HUES64 (cell line): ENCODE results near the gene TASP1.

ENCODE experiments used
- H3K27ac ChIP-seq: 2 replicates; pipeline ENCODE4 v1.7.0; 2013; ENCODE audit warnings: low read depth, low read length, inconsistent platforms
- H3K27me3 ChIP-seq: 2 replicates; pipeline ENCODE4 v1.6.1; 2013; ENCODE audit warnings: mild to moderate bottlenecking, low read length; ENCODE audit not compliant: insufficient read depth
- H3K36me3 ChIP-seq: 2 replicates; pipeline ENCODE4 v1.6.1; 2013; ENCODE audit warnings: mild to moderate bottlenecking, low read length; ENCODE audit not compliant: insufficient read depth
- H3K4me1 ChIP-seq: 2 replicates; pipeline ENCODE4 v1.6.1; 2013; ENCODE audit warnings: mild to moderate bottlenecking, low read length, moderate library complexity; ENCODE audit not compliant: insufficient read depth
- H3K4me3 ChIP-seq: 2 replicates; pipeline ENCODE4 v1.5.1; 2013; ENCODE audit warnings: mild to moderate bottlenecking, low read length, moderate library complexity
- H3K9ac ChIP-seq: 2 replicates; pipeline ENCODE4 v1.6.1; 2013; ENCODE audit warnings: mild to moderate bottlenecking, low read depth, low read length
- H3K9me3 ChIP-seq: 2 replicates; pipeline ENCODE4 v1.6.1; 2013; ENCODE audit warnings: low read depth, low read length; ENCODE audit not compliant: insufficient read depth
- WGBS: fragments of 150-250, 120-280 bp; methylation state at CpG from one replicate; pipeline ENCODE4 v1.1.7; 2013; ENCODE audit warnings: missing lambda C conversion rate; 5-methylcytosine and 5-hydroxymethylcytosine counted together

The TASP1 gene

DNA sequence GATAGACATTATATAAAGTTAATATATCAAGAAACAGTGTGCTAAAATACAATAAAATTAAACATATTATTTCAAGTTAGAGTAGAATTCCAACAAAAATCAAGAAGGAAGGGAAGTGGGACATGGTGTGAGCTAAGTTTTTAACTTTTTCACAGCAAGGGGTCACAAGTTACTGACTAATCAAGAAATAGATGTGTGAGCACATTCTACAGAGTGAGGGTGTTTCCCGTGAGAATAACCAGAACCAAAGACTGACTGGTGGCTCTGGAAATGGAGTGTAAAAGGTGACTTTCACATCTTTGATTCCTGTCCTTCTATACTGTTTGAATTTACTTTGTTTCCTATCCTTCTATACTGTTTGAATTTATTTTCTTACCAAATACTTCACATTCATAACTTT is 206.6 kb downstream of the TASP1 start:
- Histone ChIP-seq H3K27ac (no peak overlapping the region), H3K9me3 (no peaks in the 10 kb centered on the region), H3K36me3 (no peaks in the 10 kb centered on the region; the same call in 1 of the 2 replicates), H3K9ac (no peak overlapping the region), H3K4me3 (no peak overlapping the region), H3K4me1 (0 out of 2 replicates have a peak, but pooled peaks cover 14% of the 10 kb centered on the region), H3K27me3 (no peaks in the 10 kb centered on the region)
- 86% methylated on average over 1 of the region's 1 CpG for WGBS

- Histone ChIP-seq H3K36me3 (no peaks in the 10 kb centered on the region; the same call in 1 of the 2 replicates), H3K4me1 (peaks cover 17% of the 10 kb centered on the region; the same call in 1 of the 2 replicates), H3K4me3 (no peak overlapping the region), H3K9me3 (no peaks in the 10 kb centered on the region), H3K9ac (no peak overlapping the region), H3K27me3 (no peaks in the 10 kb centered on the region), H3K27ac (no peak overlapping the region)
- WGBS = 94% methylated on average over 9 of the region's 9 CpGs
Measured at GRCh38 chr20:13430346-13431002, 208.3 kb downstream of the TASP1 start.

- Histone ChIP-seq H3K4me1 (peaks cover 11% of the 10 kb centered on the region), H3K27ac (no peak overlapping the region), H3K27me3 (no peaks in the 10 kb centered on the region), H3K36me3 (no peaks in the 10 kb centered on the region), H3K4me3 (no peak overlapping the region), H3K9ac (no peak overlapping the region), H3K9me3 (no peaks in the 10 kb centered on the region)
- WGBS = 100% methylated on average over 1 of the region's 1 CpG
Measured at GRCh38 chr20:13428684-13429083, 210.0 kb downstream of the TASP1 start.

GRCh38 chr20:13426870-13427269 is 211.9 kb downstream of the TASP1 start:
- Histone ChIP-seq H3K9me3 (no peaks in the 10 kb centered on the region), H3K27ac (no peak overlapping the region), H3K9ac (no peak overlapping the region), H3K36me3 (no peaks in the 10 kb centered on the region), H3K27me3 (no peaks in the 10 kb centered on the region), H3K4me3 (no peak overlapping the region), H3K4me1 (peaks cover 11% of the 10 kb centered on the region)
- 97% methylated on average over 3 of the region's 3 CpGs for WGBS

DNA sequence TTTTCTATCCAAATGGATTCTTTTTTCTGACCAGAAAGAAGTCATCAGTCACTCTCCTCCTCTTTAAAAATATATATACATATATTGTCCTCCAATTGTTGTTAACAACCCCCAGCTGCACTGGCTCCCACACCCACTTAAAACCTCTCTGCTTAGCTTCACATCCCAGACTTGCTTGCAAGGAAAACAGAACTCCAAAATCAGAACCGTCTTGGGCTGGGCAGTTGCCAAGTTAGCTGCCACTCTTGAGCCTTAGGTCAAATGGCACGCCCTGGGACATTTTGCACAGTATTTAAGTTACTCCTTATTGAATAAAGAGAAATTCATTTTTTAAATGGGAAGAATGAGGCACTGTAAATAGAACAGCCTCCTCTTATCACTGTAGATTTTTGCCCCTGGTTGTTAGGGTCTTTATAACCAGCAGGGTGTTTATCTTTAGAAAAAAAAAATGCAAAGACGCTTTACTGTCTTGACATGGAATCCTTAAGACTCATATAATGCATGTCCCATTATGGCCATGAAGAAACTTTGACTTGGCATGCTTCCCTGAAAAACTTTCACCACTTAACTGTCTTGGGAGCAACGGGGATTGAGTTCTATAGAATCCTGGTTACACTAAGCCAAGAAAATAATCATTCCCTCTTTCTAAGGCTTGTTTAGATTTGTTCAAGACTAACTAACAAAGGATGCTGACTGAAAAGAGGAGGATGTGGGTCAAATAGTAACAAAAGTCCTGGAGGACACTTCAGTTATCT is 213.2 kb downstream of the TASP1 start:
- Histone ChIP-seq H3K9ac (no peak overlapping the region), H3K36me3 (no peaks in the 10 kb centered on the region), H3K27ac (no peak overlapping the region), H3K27me3 (no peaks in the 10 kb centered on the region), H3K4me3 (no peak overlapping the region), H3K4me1 (peaks cover 11% of the 10 kb centered on the region), H3K9me3 (no peaks in the 10 kb centered on the region)
- WGBS = 68% methylated on average over 4 of the region's 4 CpGs

- Histone ChIP-seq H3K36me3 (no peaks in the 10 kb centered on the region), H3K9me3 (no peaks in the 10 kb centered on the region), H3K9ac (no peak overlapping the region), H3K4me1 (peaks cover 11% of the 10 kb centered on the region), H3K27ac (no peak overlapping the region), H3K27me3 (no peaks in the 10 kb centered on the region), H3K4me3 (no peak overlapping the region)
- 91% methylated on average over 4 of the region's 5 CpGs for WGBS
Measured at GRCh38 chr20:13424174-13424833, 214.4 kb downstream of the TASP1 start.

GRCh38 chr20:13423472-13424173 is 215.1 kb downstream of the TASP1 start:
- no peak overlapping the region for H3K27ac ChIP-seq
- H3K9me3 ChIP-seq = no peaks in the 10 kb centered on the region
- H3K4me3 ChIP-seq = no peak overlapping the region
- no peaks in the 10 kb centered on the region for H3K27me3 ChIP-seq
- H3K9ac ChIP-seq = no peak overlapping the region
- H3K4me1 ChIP-seq = peaks cover 11% of the 10 kb centered on the region
- H3K36me3 ChIP-seq = no peaks in the 10 kb centered on the region
- 92% methylated on average over 3 of the region's 4 CpGs for WGBS

DNA sequence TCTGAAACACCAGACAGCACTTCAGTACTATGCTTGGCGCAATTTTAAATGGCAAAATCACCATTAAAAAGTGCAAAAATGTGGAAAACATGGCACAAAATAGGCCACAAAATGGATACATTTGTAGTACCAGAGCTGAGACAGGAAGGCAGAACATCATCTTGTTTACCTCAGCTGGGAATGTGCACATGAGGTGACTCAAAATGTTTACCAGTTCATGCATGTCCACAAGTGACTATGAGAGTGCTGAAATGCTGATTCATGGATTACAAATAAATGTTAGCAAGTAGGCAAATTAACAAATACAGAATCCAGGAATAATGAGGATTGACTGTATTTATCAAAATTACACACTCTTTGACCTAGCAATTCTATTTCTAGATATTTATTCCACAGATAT is 216.1 kb downstream of the TASP1 start:
- Histone ChIP-seq H3K4me1 (peaks cover 13% of the 10 kb centered on the region), H3K36me3 (no peaks in the 10 kb centered on the region), H3K27ac (no peak overlapping the region), H3K9me3 (no peaks in the 10 kb centered on the region), H3K4me3 (no peak overlapping the region), H3K27me3 (no peaks in the 10 kb centered on the region), H3K9ac (no peak overlapping the region)
- 100% methylated on average over 1 of the region's 1 CpG for WGBS

- Histone ChIP-seq H3K9me3 (no peaks in the 10 kb centered on the region), H3K27ac (no peak overlapping the region), H3K27me3 (no peaks in the 10 kb centered on the region), H3K4me3 (no peak overlapping the region), H3K4me1 (peaks cover 23% of the 10 kb centered on the region), H3K9ac (no peak overlapping the region), H3K36me3 (no peaks in the 10 kb centered on the region)
- 85% methylated on average over 2 of the region's 2 CpGs for WGBS
Measured at GRCh38 chr20:13420625-13421024, 218.1 kb downstream of the TASP1 start.

DNA sequence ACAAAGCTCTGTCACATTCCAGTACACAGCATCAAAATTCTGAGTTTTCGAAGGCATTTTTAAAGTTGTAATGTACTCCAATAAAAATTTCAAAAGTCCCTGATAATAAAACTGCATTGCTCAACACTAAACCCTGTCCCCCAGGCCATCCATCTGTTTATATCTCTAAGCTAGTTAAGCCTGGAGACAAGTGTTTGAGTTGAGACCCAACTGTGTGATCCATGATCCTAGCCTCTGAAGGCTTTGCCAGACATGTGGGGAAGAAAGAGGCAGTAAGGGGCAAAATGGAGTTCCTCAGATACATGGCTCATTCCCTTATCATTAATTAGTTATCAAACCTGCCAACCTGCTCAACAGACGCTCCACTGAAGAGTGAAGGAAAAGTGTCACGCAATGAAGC is 219.3 kb downstream of the TASP1 start:
- H3K9ac ChIP-seq = no peak overlapping the region
- no peak overlapping the region for H3K27ac ChIP-seq
- H3K4me1 ChIP-seq = peaks cover 20% of the 10 kb centered on the region
- H3K27me3 ChIP-seq = no peaks in the 10 kb centered on the region
- H3K36me3 ChIP-seq = no peaks in the 10 kb centered on the region
- WGBS = 94% methylated on average over 3 of the region's 3 CpGs
- no peak overlapping the region for H3K4me3 ChIP-seq
- no peaks in the 10 kb centered on the region for H3K9me3 ChIP-seq
